Activated gamma-delta T cell treated with Interleukin-2 at 50 U/mL for 16 hours (primary cell): Measurements from ENCODE around the gene IGFBP1.

Source experiments
- DNase-seq: peaks from one replicate; pipeline ENCODE4 v3.0.0-alpha.2; 2020

IGFBP1 gene

GRCh38 chr7:45881759-45882464, 6.4 kb upstream of the IGFBP1 start:
- DNase-seq: no peak

- DNase-seq: no peak
Observed at GRCh38 chr7:45882465-45882810, 5.8 kb upstream of the IGFBP1 start.

GRCh38 chr7:45884136-45884535, 4.2 kb upstream of the IGFBP1 start:
- DNase-seq: no peak

GRCh38 chr7:45885264-45885882, 2.9 kb upstream of the IGFBP1 start:
- no peak for DNase-seq

DNA sequence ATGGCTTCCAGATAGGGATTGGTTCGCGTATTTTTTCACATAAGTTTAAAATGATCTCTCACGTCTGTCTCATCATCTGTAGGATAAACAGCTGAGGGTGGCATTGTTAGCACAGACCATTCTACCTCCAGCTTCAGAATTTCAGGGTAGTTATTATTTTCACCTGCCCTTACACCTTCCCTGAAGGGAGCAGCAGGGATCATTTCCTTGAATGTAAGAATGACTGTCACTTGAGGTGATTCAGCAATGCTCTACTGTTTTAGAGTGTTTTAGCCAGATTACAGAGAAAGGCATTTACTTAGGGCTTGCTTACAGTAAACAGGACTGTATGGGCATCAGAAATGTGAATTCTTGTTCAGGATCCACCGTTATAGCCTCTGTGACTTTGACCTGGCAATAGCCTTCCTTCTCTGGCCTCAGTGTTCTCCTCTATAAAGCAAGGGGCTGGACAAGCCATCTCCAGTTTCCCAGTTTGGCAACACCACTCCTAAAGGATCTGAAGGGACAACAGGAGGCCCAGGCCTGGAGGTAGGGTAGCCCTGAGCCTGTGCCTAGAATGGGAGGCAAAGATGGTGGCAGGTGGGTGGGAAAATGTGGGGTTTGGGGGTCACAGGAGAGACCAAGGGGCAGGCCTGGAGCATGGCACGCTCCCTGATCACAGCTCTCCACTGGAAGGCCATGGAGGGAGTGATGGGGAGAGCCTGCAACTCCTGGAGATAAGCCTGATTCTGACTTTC, 1.2 kb upstream of the IGFBP1 start:
- no peak for DNase-seq

- DNase-seq: no peak
Observed at GRCh38 chr7:45888993-45889366, 692 bp downstream of the IGFBP1 start.

DNA sequence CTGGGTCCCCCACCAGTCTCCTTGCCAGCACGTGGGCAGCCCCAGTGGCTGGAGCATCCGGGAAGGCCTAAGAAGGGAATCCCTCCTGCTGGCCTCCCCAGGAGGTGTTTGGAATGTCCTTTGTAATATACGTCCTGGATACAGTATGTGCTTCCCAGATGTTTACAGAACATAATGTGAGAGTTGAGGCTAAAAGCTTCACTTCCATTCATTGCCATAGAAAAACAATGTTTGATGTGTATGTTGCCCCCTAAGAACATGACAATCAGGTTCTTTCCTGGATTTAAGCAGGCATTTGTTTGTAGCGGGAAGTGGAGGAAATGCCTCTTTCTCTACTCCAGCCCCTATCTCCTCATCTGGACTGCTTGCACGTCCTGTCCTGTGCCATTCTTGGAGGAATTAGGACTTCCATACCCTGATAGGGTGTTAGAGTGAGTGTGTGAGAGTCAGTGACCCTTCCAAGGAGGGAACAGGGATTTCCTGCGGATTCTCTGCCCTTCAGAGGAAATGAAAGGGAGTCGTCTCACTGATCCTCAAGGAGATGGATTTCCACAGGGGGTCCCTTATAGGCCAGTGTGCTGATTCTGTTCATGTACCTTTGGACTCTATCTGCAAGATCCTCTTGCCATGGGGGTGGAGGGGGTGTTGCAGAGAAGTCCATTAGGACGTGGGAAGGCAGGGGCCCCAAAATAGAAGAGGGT, 1.2 kb downstream of the IGFBP1 start:
- no peak for DNase-seq

DNA sequence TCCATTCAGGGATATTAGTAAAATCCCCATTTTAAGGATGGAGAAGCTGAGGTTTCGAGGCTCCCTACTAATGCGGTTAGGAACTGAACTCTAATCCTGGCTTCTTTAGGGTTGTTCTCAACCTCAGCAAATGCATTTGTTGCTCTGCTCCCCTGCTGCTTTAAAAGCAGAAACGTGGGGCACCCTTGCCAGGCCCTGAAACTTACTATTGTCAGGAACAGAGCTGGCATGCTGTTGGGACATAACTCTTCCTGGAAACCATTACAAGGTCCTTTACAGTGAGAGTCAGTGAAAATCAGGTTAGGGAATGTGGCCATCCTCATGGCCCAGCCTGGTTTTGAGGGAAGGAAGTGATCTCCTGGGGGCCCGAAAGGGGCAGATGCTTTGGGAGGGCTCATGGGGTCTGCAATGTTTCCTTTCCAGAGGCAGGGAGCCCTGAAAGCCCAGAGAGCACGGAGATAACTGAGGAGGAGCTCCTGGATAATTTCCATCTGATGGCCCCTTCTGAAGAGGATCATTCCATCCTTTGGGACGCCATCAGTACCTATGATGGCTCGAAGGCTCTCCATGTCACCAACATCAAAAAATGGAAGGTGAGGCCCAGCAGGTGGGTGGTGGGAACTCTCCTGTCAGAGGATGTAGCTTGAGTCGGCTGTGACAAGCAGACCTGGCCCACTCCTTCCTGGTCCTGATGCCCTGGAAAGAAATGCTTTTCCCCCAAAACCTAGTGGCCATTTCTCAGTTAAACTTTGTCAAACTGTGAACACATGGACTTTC, 2.0 kb downstream of the IGFBP1 start:
- DNase-seq: no peak

- no peak for DNase-seq
Observed at GRCh38 chr7:45890902-45891461, 2.7 kb downstream of the IGFBP1 start.

- DNase-seq: no peak
Observed at GRCh38 chr7:45891462-45892402, 3.4 kb downstream of the IGFBP1 start.

- no peak for DNase-seq
Observed at GRCh38 chr7:45892407-45893035, 4.2 kb downstream of the IGFBP1 start.

DNA sequence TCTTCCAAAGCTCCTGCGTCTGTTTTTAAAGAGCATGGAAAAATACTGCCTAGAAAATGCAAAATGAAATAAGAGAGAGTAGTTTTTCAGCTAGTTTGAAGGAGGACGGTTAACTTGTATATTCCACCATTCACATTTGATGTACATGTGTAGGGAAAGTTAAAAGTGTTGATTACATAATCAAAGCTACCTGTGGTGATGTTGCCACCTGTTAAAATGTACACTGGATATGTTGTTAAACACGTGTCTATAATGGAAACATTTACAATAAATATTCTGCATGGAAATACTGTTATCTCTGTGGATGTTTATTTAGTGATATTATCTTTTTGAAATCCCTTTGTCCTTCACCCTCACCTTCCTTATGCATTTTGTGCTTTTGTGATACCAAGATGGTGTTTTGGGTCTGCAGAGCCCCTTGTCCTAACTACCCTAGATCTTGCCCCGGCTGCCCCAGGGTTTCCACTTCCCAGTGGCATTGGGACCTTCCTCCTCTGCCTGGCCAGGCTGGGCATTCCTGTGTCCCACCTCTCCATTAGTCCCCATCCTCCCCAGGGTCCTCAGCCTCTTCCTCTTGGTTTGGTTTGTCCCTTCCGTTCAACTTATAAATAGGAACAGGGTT, 5.2 kb downstream of the IGFBP1 start:
- no peak for DNase-seq

DNA sequence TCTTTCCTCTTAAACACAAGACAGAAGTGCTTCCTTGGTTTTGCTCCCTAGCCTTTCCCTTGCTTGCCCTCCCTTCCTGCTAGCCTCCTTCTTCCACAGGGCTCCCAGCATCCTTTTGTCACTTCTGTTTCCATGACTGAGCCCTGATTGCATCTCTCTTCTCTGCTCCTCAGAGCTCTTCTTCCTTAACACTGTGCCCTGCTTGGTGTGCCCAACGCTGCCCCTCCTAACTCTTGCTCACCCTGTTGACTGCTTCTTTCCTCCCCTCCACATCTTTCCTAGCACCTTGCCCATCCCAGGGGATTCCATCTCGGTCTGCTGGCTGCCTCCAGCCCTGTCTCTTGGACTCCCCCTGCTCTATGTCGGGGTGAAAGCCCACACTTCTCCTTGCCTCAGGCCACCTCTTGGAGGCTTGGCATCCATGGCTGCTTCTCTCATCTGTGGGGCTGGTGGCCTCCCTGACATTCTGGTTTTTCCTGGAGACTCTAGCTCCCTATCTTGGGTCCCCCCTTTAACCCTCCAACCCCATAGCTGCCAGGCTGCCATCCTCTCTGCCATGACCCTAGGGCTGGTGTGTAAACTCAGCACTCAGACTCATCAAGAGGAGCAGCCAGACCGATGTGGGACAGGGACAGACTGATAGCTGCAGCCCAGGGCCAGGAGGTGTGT, 5.8 kb downstream of the IGFBP1 start:
- DNase-seq: no peak

- DNase-seq: no peak
Observed at GRCh38 chr7:45894665-45895062, 6.4 kb downstream of the IGFBP1 start.

DNA sequence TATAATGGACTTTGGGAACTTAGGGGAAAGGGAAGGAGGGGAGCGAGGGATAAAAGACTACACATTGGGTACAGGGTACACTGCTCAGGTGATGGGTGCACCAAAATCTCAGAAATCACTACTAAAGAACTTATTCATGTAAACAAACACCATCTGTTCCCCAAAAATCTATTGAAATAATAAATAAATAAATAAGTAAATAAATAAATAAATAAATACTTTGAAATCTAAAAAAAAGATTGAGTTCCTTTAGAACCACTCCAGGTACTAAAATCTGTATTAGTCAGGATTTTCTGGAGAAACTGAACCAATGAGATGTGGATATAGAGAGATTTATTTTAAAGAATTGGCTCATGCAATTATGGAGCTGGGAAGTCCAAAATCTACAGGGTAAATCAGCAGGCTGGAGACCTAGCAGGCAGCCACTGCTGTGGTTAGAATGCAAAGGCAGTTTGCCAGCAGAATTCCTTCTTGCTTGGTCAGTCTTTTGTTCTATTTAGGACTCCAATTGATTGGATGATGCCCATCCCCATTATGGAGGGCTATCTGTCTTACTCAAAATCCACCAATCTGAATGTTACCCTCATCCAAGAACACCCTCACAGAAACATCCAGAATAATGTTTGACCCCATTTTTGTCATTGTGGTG, 8.9 kb downstream of the IGFBP1 start:
- no peak for DNase-seq

DNA sequence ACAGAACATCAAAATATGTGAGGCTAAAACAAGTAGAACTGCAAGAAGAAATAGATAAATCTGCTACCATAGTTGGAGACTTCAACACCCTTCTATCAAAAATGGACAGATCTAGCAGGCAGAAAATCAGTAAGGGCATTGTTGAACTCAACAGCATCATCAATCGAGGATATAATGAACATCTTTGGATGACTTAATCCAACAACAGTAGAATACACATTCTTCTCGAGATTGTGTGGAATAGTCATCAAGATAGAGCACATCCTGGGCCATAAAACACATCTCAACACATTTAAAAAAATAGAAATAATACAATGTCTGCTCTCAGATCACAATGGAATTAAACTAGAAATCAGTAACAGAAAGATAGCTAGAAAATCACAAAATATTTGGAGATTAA, 9.9 kb downstream of the IGFBP1 start:
- DNase-seq: no peak

DNA sequence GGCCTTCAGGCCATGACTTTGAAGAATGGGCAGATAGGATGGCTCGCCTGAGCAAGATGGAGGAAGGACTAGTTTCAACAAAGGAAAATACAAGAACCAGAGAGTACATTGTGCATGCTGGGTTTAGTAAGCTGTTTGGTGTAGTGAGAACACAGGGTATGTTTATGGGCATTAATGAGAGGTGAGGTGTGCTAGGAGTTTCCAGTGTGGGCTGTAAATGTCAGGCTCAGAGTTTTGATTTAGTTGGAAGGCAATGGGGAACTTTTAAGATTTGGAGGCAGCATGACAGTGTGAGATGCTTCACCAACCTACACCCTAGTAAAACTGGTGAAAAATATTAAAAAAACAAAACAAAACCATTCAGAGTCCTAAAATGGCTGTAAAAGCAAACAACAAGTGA, 13.3 kb downstream of the IGFBP1 start:
- no peak for DNase-seq

GRCh38 chr7:45902820-45903219, 14.5 kb downstream of the IGFBP1 start:
- DNase-seq: no peak

DNA sequence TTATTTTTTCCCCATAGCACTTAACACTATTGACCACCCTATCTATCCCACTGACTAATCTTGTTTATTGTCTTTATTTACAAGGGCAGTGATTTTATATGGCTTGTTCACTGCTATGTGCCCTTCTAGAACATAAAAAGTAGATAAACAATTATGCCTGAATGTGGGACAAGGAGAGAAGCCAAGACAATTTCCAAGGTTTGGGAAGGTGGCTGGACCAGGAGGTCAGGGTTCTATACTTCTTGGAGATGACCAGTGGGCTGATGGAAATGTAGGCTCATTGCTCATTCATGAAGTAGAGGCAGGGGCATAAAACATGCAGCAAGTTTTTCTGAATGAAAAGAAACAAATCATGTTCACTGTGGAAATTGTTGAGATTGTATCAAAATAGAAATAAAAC, 21.3 kb downstream of the IGFBP1 start:
- DNase-seq: no peak
